Spleen (tissue), 7 donors: Measurements from ENCODE around the gene FARSA.

Source experiments
- POLR2A ChIP-seq, 3 donors: fragments of 450-650 bp; IDR thresholded peaks; one replicate each; pipeline ENCODE4 v1.5.1; 2017; ENCODE audit warnings: antibody characterized with exemption in 3 of 3, mild to moderate bottlenecking in 1 of 3
- POLR2AphosphoS5 ChIP-seq, 3 donors: sonication (generic); formaldehyde crosslinking; IDR thresholded peaks; one replicate each; pipeline ENCODE4 v1.5.1; 2017; ENCODE audit warnings: antibody characterized with exemption in 3 of 3
- TF ChIP-seq, protein P1 (sequence below), 11 experiments: fragments of 200-600 bp in 7 of 11; fragments of 450-650 bp in 4 of 11; sonication (generic) in 4 of 11; IDR thresholded peaks in 8 of 11; conservative IDR thresholded peaks in 3 of 11; 1 replicate in 7 of 11; 2 replicates in 4 of 11; pipeline versions ENCODE4 v1.4.0 to v1.8.0; 2016 to 2021; ENCODE audit warnings: antibody characterized with exemption in 11 of 11, inconsistent platforms in 4 of 11, mild to moderate bottlenecking in 1 of 11
- donor health status: DM: no; HTN: no; CAD: no; lungs with moderate emphysema.
- donor health status: DM: no; HTN: no; CAD: no.
- donor health status: DM: no; HTN: no; CAD: no.

DNA sequence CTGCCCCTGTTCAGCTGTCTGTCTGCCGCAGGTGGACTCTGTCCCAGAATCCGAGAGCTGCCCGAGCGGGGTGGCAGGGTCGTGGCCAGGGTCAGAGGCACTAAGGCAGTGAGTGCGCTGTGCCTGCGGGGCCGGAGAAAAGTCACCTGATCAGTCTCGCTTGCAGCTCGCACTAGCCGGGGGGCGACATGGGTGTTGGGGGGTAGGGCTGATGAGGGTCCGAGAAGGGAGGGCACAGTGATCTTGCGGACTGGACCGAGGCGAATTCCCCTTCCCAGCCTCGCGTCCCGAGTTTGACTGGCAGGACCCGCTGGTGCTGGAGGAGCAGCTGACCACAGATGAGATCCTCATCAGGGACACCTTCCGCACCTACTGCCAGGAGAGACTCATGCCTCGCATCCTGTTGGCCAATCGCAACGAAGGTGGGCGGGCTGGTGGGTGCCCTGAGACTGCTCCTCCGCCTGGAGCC is 41.9 kb downstream of the FARSA start:
- TF ChIP-seq POLR2A (IDR thresholded peaks at IDR 0.05) (no peak), POLR2AphosphoS5 (IDR thresholded peaks at IDR 0.05) (no peak)
- TF ChIP-seq, protein P1, sequence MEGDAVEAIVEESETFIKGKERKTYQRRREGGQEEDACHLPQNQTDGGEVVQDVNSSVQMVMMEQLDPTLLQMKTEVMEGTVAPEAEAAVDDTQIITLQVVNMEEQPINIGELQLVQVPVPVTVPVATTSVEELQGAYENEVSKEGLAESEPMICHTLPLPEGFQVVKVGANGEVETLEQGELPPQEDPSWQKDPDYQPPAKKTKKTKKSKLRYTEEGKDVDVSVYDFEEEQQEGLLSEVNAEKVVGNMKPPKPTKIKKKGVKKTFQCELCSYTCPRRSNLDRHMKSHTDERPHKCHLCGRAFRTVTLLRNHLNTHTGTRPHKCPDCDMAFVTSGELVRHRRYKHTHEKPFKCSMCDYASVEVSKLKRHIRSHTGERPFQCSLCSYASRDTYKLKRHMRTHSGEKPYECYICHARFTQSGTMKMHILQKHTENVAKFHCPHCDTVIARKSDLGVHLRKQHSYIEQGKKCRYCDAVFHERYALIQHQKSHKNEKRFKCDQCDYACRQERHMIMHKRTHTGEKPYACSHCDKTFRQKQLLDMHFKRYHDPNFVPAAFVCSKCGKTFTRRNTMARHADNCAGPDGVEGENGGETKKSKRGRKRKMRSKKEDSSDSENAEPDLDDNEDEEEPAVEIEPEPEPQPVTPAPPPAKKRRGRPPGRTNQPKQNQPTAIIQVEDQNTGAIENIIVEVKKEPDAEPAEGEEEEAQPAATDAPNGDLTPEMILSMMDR (IDR thresholded peaks at IDR 0.05 in 8 of 11, conservative IDR thresholded peaks at IDR 0.05 in 3 of 11), result no peak
